CD4-positive, alpha-beta T cell treated with Interferon alpha-2 for 1 hour (primary cell): ENCODE results near the gene PDE3B.

Experiments
- DNase-seq, 2 donors: peaks; one replicate each; pipeline ENCODE4 v3.0.0-alpha.2; 2020 to 2022

PDE3B gene

GRCh38 chr11:14643697-14644225, at the start of gene PDE3B:
PDE3B (plus strand) TSS chr11:14643804; CDS start chr11:14644076, 272 bp downstream.
- peak; percentile 73 to 83 for DNase-seq

GRCh38 chr11:14595261-14595660, 48.3 kb upstream of the PDE3B start:
- DNase-seq, result peak in 1 of 2 donors; percentile 6

- no peak for DNase-seq
Measured at GRCh38 chr11:14607713-14608112, 35.9 kb upstream of the PDE3B start.

GRCh38 chr11:14609902-14610301, 33.7 kb upstream of the PDE3B start:
- no peak for DNase-seq

GRCh38 chr11:14611939-14612338, 31.7 kb upstream of the PDE3B start:
- no peak for DNase-seq

GRCh38 chr11:14612694-14613093, 30.9 kb upstream of the PDE3B start:
- DNase-seq, result no peak

GRCh38 chr11:14614091-14614622, 29.4 kb upstream of the PDE3B start:
- DNase-seq, result no peak

- DNase-seq, result no peak
Measured at GRCh38 chr11:14617241-14618027, 26.2 kb upstream of the PDE3B start.

- no peak for DNase-seq
Measured at GRCh38 chr11:14618060-14618459, 25.5 kb upstream of the PDE3B start.

GRCh38 chr11:14619603-14620531, 23.7 kb upstream of the PDE3B start:
- no peak for DNase-seq

- no peak for DNase-seq
Measured at GRCh38 chr11:14622223-14622954, 21.2 kb upstream of the PDE3B start.

- peak in 1 of 2 donors; percentile 41 for DNase-seq
Measured at GRCh38 chr11:14623036-14623435, 20.6 kb upstream of the PDE3B start.

GRCh38 chr11:14625586-14626205, 17.9 kb upstream of the PDE3B start:
- no peak for DNase-seq

GRCh38 chr11:14626650-14627049, 17.0 kb upstream of the PDE3B start:
- DNase-seq, result no peak

- peak; percentile 28 to 51 for DNase-seq
Measured at GRCh38 chr11:14633506-14634224, 9.9 kb upstream of the PDE3B start.

- DNase-seq, result no peak
Measured at GRCh38 chr11:14634813-14635212, 8.8 kb upstream of the PDE3B start.

- DNase-seq, result no peak
Measured at GRCh38 chr11:14635546-14635945, 8.1 kb upstream of the PDE3B start.

- DNase-seq, result no peak
Measured at GRCh38 chr11:14636119-14636518, 7.5 kb upstream of the PDE3B start.

- DNase-seq, result no peak
Measured at GRCh38 chr11:14637868-14638409, 5.7 kb upstream of the PDE3B start.

- peak; percentile 8 to 36 for DNase-seq
Measured at GRCh38 chr11:14638561-14638960, 5.0 kb upstream of the PDE3B start.

GRCh38 chr11:14641801-14642200, 1.8 kb upstream of the PDE3B start:
- no peak for DNase-seq
